Measurements from ENCODE around the gene C17orf113. TPM values are rescaled to one million over a fixed set of nuclear protein-coding genes. Genes with fewer than 3 reads are reported as not detected.
A peak's percentile ranks its signal among the peaks of the same experiment; 100 is the strongest.

C17orf113 gene
- total and polyA plus RNA-seq, 2 experiments from 2014 or later, result 0.29 to 2.1 TPM

GRCh38 chr17:42027590-42027889 lies 22.9 kb downstream of the C17orf113 start:
- peaks cover 19% of the 10 kb centered on the region; the same call in 1 of the 2 replicates for H3F3A ChIP-seq (replicated peaks; ENCODE audit: low read depth)
- Mint-ChIP-seq H3K4me3 (no peak overlapping the region), H3K9me3 (no peaks in the 10 kb centered on the region; the same call in 2 of the 3 replicates), H3K27ac (no peak overlapping the region), H3K36me3 (ENCODE audit: low read depth) (peaks cover 23% of the 10 kb centered on the region), H3K4me1 (peaks cover 29% of the 10 kb centered on the region), H3K27me3 (ENCODE audit: insufficient read depth, low read depth, poor library complexity) (peaks cover 14% of the 10 kb centered on the region)
- peaks cover under 1% of the 10 kb centered on the region; the same call in 1 of the 2 replicates for H3K36me3 ChIP-seq (ENCODE audit: insufficient read depth)
- H3K9me2 ChIP-seq (ENCODE audit: insufficient read depth), result no peaks in the 10 kb centered on the region
- no peaks in the 10 kb centered on the region; the same call in 1 of the 2 replicates for H4K20me1 ChIP-seq (replicated peaks; ENCODE audit: insufficient read depth)
- H3K27ac ChIP-seq (ENCODE audit: low read depth), result no peak overlapping the region
- no peaks in the 10 kb centered on the region for H3K27me3 ChIP-seq (ENCODE audit: insufficient read depth)
- H3K79me2 ChIP-seq (replicated peaks; ENCODE audit: insufficient read depth), result no peaks in the 10 kb centered on the region
- ATAC-seq (no peak), DNase-seq (ENCODE audit: low spot score) (no peak)
- H3K4me2 ChIP-seq, result no peak overlapping the region
- TF ChIP-seq ZNF114 (CRISPR knock-in tag; IDR thresholded peaks at IDR 0.05) (no peak), CTCF (conservative IDR thresholded peaks at IDR 0.05; ENCODE audit: low read depth in 2 of 2) (no peak), NANOG (IDR thresholded peaks at IDR 0.05; ENCODE audit: borderline replicate concordance) (no peak), EZH2 (IDR thresholded peaks at IDR 0.05; ENCODE audit: low read depth, unreplicated experiment) (no peak), REST (IDR thresholded peaks at IDR 0.05; ENCODE audit: unreplicated experiment) (no peak), ETS1 (IDR thresholded peaks at IDR 0.05) (no peak)
- H3K4me3 ChIP-seq, result no peak overlapping the region
- H2AFZ ChIP-seq, result no peak overlapping the region
- H3K4me1 ChIP-seq (ENCODE audit: insufficient read depth), result peaks cover 5% of the 10 kb centered on the region; the same call in 1 of the 2 replicates

- 0 out of 2 replicates have a peak overlapping the region, but pooled peaks have one; percentile 52 for H3K27ac Mint-ChIP-seq
- TF ChIP-seq EZH2 (IDR thresholded peaks at IDR 0.05; ENCODE audit: low read depth, unreplicated experiment) (no peak), NANOG (IDR thresholded peaks at IDR 0.05; ENCODE audit: borderline replicate concordance) (no peak), CTCF (conservative IDR thresholded peaks at IDR 0.05; ENCODE audit: low read depth in 2 of 2) (no peak), ETS1 (IDR thresholded peaks at IDR 0.05) (no peak)
Measured at GRCh38 chr17:42026857-42027589, 23.4 kb downstream of the C17orf113 start.

More at GRCh38 chr17:42026857-42027589, 23.4 kb downstream of the C17orf113 start:
- Histone ChIP-seq H3K4me1 (ENCODE audit: insufficient read depth) (peaks cover 5% of the 10 kb centered on the region; the same call in 1 of the 2 replicates), H3K4me3 (no peak overlapping the region), H3K9me2 (ENCODE audit: insufficient read depth) (no peaks in the 10 kb centered on the region), H3K27ac (ENCODE audit: low read depth) (no peak overlapping the region), H3F3A (replicated peaks; ENCODE audit: low read depth) (peaks cover 19% of the 10 kb centered on the region), H3K4me2 (no peak overlapping the region), H3K79me2 (replicated peaks; ENCODE audit: insufficient read depth) (no peaks in the 10 kb centered on the region), H2AFZ (no peak overlapping the region), H3K36me3 (ENCODE audit: insufficient read depth) (peaks cover 6% of the 10 kb centered on the region; the same call in 1 of the 2 replicates), H4K20me1 (replicated peaks; ENCODE audit: insufficient read depth) (no peaks in the 10 kb centered on the region; the same call in 1 of the 2 replicates), H3K27me3 (ENCODE audit: insufficient read depth) (no peaks in the 10 kb centered on the region)
- Mint-ChIP-seq H3K4me1 (peaks cover 31% of the 10 kb centered on the region), H3K36me3 (ENCODE audit: low read depth) (peaks cover 28% of the 10 kb centered on the region), H3K9me3 (no peaks in the 10 kb centered on the region; the same call in 2 of the 3 replicates), H3K27me3 (ENCODE audit: insufficient read depth, low read depth, poor library complexity) (peaks cover 14% of the 10 kb centered on the region), H3K4me3 (no peak overlapping the region)
- no peak for ATAC-seq
- DNase-seq (ENCODE audit: low spot score), result no peak
